Endodermal cell (in vitro differentiated cells): ENCODE measurements around the gene GXYLT2. TPM values are rescaled to one million over a fixed set of nuclear protein-coding genes. Genes with fewer than 3 reads are reported as not detected.

ENCODE experiments used
- DNase-seq: peaks from one replicate; pipeline ENCODE4 v3.0.0-alpha.2; 2017
- H3K27ac ChIP-seq: 2 replicates; pipeline ENCODE4 v1.5.1; 2013; ENCODE audit warnings: mild to moderate bottlenecking, low read depth, low read length, moderate library complexity
- H3K27me3 ChIP-seq: 2 replicates; pipeline ENCODE4 v1.6.1; 2013; ENCODE audit warnings: mild to moderate bottlenecking, low read length, moderate library complexity; ENCODE audit not compliant: insufficient read depth, control insufficient read depth, poor library complexity, severe bottlenecking
- H3K36me3 ChIP-seq: 2 replicates; pipeline ENCODE4 v1.7.0; 2013; ENCODE audit warnings: mild to moderate bottlenecking, low read length, moderate library complexity; ENCODE audit not compliant: control insufficient read depth, insufficient read depth
- H3K4me1 ChIP-seq: one replicate; pipeline ENCODE4 v1.7.0; 2013; ENCODE audit warnings: low read length; ENCODE audit not compliant: control insufficient read depth, insufficient read depth
- H3K4me3 ChIP-seq: 2 replicates; pipeline ENCODE4 v1.5.1; 2013; ENCODE audit warnings: mild to moderate bottlenecking, low read length, moderate library complexity
- H3K9ac ChIP-seq: 2 replicates; pipeline ENCODE4 v1.6.1; 2013; ENCODE audit warnings: mild to moderate bottlenecking, low read length, moderate library complexity; ENCODE audit not compliant: poor library complexity, severe bottlenecking; ENCODE audit errors: extremely low read depth
- H3K9me3 ChIP-seq: 2 replicates; pipeline ENCODE4 v1.6.1; 2013; ENCODE audit warnings: mild to moderate bottlenecking, low read length, moderate library complexity; ENCODE audit not compliant: control insufficient read depth
- H3K27ac Mint-ChIP-seq: 2 replicates; pipeline ENCODE4 v1.8.0; 2020; ENCODE audit warnings: mixed read lengths
- H3K27me3 Mint-ChIP-seq: 2 replicates; pipeline ENCODE4 v1.8.0; 2021; ENCODE audit warnings: mild to moderate bottlenecking, mixed read lengths; ENCODE audit not compliant: insufficient read depth
- H3K36me3 Mint-ChIP-seq: 2 replicates; pipeline ENCODE4 v1.8.0; 2020; ENCODE audit warnings: low read depth, mixed read lengths
- H3K4me1 Mint-ChIP-seq: 2 replicates; pipeline ENCODE4 v1.8.0; 2020; ENCODE audit warnings: mixed read lengths
- H3K4me3 Mint-ChIP-seq: 2 replicates; pipeline ENCODE4 v1.8.0; 2020; ENCODE audit warnings: mild to moderate bottlenecking, moderate library complexity, mixed read lengths
- H3K9me3 Mint-ChIP-seq: 2 replicates; pipeline ENCODE4 v1.8.0; 2020; ENCODE audit warnings: mild to moderate bottlenecking, mixed read lengths
- CTCF ChIP-seq: fragments of 200-600 bp; sonication (generic); conservative IDR thresholded peaks from 2 replicates; pipeline ENCODE4 v1.5.0; 2021; ENCODE audit warnings: antibody characterized with exemption, mild to moderate bottlenecking
- WGBS, 2 experiments: methylation state at CpG; one replicate each; pipeline versions ENCODE4 v1.1.5 to v1.1.7; 2013; ENCODE audit warnings: missing lambda C conversion rate in 2 of 2, mixed read lengths in 1 of 2; ENCODE audit not compliant: insufficient coverage in 1 of 2, insufficient read length in 1 of 2; 5-methylcytosine and 5-hydroxymethylcytosine counted together
- total RNA-seq, 2 donors: library from RNA; stranded (reverse); fragmentation: NEBNext Ultra II Directional in 1 of 2; extraction: Animal tissue kit (Norgen Biotek cat#: 25700) in 1 of 2; gene quantifications; 2 replicates in 1 of 2; 3 replicates in 1 of 2; pipeline ENCODE4 v1.2.1, GENCODE V29; 2021

Gene GXYLT2
- total RNA-seq, 2 donors from 2014 or later = 7.0 to 14.3 TPM

- Histone ChIP-seq H3K9ac (no peak overlapping the region), H3K27me3 (peaks cover 4% of the 10 kb centered on the region), H3K4me1 (no peaks in the 10 kb centered on the region), H3K4me3 (no peak overlapping the region), H3K9me3 (no peaks in the 10 kb centered on the region), H3K27ac (no peak overlapping the region), H3K36me3 (no peaks in the 10 kb centered on the region)
- DNase-seq = no peak
- Mint-ChIP-seq H3K27me3 (peaks cover 22% of the 10 kb centered on the region), H3K9me3 (no peaks in the 10 kb centered on the region), H3K36me3 (no peaks in the 10 kb centered on the region), H3K4me1 (peaks cover 17% of the 10 kb centered on the region), H3K27ac (no peak overlapping the region), H3K4me3 (no peak overlapping the region)
- WGBS, 2 experiments = 80 to 90% methylated on average over 2 to 4 of the region's 4 CpGs
- TF ChIP-seq CTCF = no peak
Measured at GRCh38 chr3:72892081-72892775, 4.4 kb downstream of the GXYLT2 start.

GRCh38 chr3:72892870-72893269 lies 5.0 kb downstream of the GXYLT2 start:
- no peak overlapping the region for H3K27ac ChIP-seq
- peaks cover 12% of the 10 kb centered on the region for H3K4me1 Mint-ChIP-seq
- H3K4me3 ChIP-seq = no peak overlapping the region
- TF ChIP-seq CTCF = peak; percentile 86
- H3K9me3 Mint-ChIP-seq = no peaks in the 10 kb centered on the region
- H3K36me3 ChIP-seq = no peaks in the 10 kb centered on the region
- H3K9ac ChIP-seq = no peak overlapping the region
- H3K27ac Mint-ChIP-seq = no peak overlapping the region
- H3K4me3 Mint-ChIP-seq = no peak overlapping the region
- no peaks in the 10 kb centered on the region for H3K9me3 ChIP-seq
- H3K4me1 ChIP-seq = no peaks in the 10 kb centered on the region
- WGBS, 2 experiments = 65 to 69% methylated on average over 4 of the region's 4 CpGs
- no peaks in the 10 kb centered on the region for H3K36me3 Mint-ChIP-seq
- H3K27me3 ChIP-seq = peaks cover 4% of the 10 kb centered on the region
- peak; percentile 90 for DNase-seq
- H3K27me3 Mint-ChIP-seq = peaks cover 22% of the 10 kb centered on the region

GRCh38 chr3:72894976-72895552 lies 7.2 kb downstream of the GXYLT2 start:
- WGBS, 2 experiments = 93 to 100% methylated on average over 2 to 5 of the region's 5 CpGs
- no peak for TF ChIP-seq CTCF
- DNase-seq = no peak
- Mint-ChIP-seq H3K9me3 (no peaks in the 10 kb centered on the region), H3K4me1 (peaks cover 7% of the 10 kb centered on the region), H3K27me3 (peaks cover 11% of the 10 kb centered on the region), H3K4me3 (no peak overlapping the region), H3K27ac (no peak overlapping the region), H3K36me3 (no peaks in the 10 kb centered on the region)
- H3K9ac ChIP-seq = no peak overlapping the region
- H3K9me3 ChIP-seq = no peaks in the 10 kb centered on the region
- no peaks in the 10 kb centered on the region for H3K4me1 ChIP-seq
- H3K27ac ChIP-seq = no peak overlapping the region
- H3K27me3 ChIP-seq = peaks cover 4% of the 10 kb centered on the region
- no peak overlapping the region for H3K4me3 ChIP-seq
- H3K36me3 ChIP-seq = no peaks in the 10 kb centered on the region
